NCI-H1105 treated with DMSO at 0.1 percent for 48 hours (cell line): Measurements from ENCODE around the gene CLN3.
"Not testable (repeated sequence)": the region's sequence is repeated elsewhere in the genome, so short reads cannot be mapped to it uniquely, and the experiment has no call there.

ENCODE experiments used
- DNase-seq: peaks from one replicate; lab custom pipeline; 2025; lab: John Stamatoyannopoulos, UW

The CLN3 gene

DNA sequence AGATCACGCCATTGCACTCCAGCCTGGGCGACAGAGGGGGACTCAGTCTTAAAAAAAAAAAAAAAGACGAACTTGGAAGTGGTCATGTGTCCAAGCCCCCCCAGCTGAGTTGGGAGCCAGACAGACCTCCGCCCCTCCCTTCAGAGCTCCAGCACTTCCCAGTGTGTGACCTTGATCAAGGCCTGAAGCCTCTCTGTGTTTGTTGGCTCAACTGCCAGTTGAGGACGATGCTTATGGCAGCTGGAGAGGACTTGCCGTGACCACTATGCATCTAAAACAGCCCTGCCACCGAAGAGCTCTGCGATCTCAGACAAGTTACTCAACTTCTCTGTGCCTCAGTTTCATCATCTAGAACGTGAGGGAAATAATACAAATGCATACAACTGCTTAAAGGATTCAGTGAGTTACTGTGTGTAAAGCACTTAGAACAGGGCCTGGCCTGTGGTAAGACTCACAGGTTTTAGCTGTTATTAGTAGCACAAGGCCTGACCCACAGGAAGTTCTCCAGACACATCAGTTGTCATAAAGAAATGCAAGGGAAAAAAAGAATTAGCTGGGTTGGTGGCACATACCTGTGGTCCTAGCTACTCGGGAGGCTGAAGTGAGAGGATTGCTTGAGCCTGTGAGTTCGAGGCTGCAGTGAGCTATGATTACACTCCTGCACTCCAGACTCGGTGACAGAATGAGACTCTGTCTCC, 21.8 kb upstream of the CLN3 start:
- DNase-seq, result no peak

DNA sequence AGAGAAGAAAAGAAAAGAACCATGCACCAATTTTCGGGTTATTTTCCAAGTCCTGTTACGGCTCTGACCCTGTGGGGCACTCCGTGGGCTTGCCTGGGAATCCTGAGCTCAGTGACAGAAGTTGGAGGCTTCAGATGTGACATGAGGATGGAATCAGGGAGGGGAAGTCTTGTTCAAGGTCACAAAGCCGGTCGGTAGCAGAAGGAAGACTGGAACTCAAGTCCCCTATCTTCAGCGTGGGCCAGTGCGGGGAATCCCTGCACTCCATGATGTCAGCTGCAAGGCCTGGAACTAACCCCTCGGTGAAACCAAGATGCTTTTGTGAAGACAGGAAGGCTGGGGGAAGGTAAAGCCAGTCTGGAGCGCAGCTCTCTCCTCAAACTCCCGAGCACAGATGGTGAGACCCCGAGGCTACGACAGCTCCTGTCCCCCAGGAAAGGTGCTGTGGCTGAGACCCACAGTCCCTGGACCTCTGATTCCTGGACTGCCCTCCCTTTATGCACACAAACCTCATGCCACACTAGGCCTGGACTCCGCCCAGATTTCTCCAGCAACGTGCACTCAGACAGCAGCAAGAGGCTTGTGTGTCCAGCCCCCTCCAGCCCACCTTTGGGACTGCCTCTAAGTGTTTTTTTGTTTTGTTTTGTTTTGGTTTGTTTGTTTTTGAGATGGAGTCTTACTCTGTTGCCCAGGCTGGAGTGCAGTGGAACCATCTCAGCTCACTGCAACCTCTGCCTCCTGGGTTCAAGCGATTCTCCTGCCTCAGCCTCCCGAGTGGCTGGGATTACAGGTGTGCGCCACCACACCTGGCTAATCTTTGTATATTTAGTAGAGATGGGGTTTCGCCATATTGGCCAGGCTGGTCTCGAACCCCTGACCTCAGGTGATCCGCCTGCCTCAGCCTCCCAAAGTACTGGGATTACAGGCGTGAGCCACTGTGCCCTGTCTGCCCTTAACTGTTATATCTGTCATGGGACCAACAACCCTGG, 20.2 kb upstream of the CLN3 start:
- DNase-seq, result no peak

DNA sequence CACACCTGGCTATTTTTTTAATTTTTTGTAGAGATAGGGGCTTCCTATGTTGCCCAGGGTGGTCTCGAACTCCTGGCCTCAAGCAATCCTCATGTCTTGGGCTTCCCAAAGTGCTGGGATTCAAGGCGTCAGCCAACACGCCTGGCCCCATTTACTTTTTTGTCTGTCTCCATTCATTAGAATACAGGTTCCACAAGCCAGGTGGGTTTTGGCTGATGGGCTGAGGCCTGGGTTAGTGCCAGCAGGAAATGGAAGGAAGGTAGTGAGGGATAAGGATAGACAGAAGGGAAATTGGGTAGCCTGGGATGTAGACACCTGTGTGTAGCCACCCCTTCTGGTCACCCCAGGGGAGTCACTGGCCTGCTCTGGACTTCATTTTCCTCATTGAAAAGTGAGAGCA, 19.2 kb upstream of the CLN3 start:
- DNase-seq, result no peak

- DNase-seq, result no peak
Observed at GRCh38 chr16:28505489-28506137, 13.7 kb upstream of the CLN3 start.

DNA sequence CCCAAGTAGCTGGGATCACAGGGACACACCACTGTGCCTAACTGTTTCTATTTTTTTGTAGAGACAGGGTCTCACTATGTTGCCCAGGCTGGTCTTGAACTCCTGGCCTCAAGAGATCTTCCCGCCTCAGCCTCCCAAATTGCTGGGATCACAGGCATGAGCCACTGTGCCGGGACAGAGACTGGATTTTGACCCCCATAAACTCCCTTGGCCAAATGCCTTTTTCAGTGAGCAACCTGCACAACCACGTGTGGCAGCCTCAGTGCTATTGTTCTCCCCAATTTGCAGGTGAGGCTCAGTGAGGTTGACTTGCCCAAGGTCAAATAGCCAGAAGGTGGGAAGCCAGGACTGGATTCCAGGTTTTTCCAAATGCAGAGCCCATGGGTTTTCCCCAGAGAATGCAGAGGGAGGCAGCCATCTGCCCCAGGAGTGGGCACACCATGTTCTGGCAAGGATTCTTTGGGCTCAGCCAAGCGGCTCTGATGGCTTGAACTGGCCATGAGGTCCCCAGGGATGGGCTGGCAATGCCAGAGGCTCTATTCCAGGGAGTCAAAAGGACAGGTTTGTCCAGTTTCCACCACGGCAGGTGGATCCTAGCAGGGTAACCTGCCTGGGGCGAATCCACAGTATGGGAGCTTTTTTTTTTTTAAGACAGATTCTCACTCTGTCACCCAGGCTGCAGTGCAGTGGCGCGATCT, 13.0 kb upstream of the CLN3 start:
- no peak for DNase-seq

- no peak for DNase-seq
Observed at GRCh38 chr16:28503470-28504259, 11.8 kb upstream of the CLN3 start.

GRCh38 chr16:28502290-28502689, 10.4 kb upstream of the CLN3 start:
- no peak for DNase-seq

GRCh38 chr16:28501258-28502232, 9.7 kb upstream of the CLN3 start:
- no peak for DNase-seq

DNA sequence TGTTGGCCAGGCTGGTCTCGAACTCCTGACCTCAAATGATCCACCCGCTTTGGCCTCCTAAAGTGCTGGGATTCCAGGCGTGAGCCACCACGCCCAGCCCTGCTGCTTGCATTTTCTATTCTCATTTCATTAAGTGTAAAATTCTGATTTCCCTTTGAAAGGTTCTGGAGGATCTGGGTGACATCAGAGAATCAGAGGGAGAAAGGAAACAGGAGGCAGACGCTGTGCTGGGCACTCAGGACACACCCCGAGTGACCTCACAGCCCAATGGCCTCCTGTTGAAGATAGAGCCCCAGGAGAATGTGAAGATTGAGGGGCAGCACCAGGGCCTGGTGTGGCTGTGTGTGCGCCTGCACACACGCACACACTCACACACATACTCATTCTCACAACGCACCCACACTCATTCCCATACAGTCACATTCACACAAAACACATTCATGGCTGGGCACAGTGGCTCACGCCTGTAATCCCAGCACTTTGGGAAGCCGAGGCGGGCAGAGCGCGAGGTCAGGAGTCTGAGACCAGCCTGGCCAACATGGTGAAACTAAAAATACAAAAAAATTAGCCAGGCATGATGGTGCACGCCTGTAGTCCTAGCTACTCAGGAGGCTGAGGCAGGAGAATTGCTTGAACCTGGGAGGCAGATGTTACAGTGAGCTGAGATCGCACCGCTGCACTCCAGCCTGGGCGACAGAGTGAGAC, 8.8 kb upstream of the CLN3 start:
- DNase-seq, result not testable (repeated sequence)

- no peak for DNase-seq
Observed at GRCh38 chr16:28499854-28500253, 8.0 kb upstream of the CLN3 start.

DNA sequence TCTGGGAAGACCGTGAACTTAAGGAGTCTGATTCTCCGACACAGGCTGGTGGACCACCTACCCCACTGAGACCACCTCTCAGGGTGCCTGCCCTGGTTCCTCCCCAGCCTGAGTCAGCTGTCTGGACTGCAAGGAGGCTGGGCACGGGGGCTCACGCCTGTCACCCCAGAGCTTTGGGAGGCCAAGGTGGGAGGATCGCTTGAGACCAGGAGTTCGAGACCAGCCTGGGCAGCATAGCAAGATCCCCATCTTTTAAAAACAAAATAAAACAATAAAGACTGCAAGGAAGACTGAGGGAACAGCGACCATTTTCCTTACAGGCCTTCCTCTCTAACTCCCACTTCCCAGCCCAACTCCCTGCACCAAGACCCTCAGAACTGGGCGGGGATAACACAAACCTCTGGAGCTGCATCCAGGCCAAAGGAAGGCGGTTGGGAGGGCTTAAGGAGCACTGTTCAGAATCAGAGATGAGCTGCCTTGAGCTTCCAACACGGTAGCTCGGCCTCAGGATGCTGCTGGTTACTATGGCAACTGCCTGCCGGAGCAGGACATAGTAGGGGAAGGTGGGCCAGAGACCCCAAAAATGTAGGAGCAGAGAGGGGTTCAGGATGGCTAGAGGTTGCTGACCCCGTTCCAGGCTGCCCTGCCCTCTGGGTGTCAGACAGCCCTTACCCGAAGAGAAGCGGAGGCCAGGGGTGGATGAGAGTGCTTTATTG, 7.0 kb upstream of the CLN3 start:
- DNase-seq, result no peak

DNA sequence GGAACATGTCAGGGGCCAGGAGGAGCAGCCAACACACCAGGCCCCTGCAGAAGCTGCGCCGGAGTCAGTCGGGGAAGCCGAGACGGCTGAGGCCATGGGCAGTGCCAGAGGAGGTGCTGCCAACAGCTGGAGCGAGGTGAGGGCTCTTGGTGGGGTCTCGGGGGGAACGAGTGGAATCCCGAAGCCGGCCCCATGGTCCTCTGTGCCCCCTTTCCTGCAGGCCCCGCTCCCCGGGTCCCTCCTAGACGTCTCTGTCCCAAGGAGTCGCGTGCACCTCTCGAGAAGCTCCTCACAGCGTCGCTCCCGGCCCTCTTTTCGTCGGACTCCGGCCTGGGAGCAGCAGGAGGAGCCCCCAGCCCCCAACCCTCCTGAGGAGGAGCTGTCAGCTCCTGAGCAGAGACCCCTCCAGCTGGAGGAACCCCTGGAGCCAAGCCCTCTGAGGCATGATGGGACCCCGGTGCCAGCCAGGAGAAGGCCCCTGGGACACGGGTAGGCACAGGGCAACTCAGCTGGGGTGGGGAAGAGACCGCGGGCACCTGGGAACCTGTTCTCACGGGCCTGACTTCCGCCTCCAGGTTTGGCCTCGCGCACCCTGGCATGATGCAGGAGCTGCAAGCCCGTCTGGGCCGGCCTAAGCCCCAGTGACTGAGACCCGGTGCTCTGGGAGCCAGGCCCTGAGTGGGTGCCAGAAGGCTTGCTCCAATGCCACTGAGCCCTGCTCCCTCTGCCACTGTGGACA, 6.2 kb upstream of the CLN3 start:
- DNase-seq, result no peak

DNA sequence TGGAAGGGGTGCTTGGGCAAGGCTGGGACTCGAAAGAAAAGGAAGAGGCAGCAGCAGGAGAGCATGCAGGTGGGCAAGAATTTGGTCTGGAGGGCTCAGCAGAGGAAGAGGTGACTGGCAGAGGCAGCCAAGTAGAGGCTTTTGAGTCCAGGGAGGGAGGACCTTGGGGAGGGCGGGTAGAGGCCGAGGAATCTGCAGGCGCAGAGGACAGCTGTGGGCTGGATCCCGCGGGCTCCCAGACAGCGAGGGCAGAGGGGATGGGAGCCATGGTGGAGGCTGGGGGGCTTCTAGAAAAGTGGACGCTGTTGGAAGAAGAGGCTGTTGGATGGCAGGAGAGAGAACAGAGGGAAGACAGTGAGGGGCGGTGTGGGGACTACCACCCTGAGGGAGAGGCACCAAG, 5.5 kb upstream of the CLN3 start:
- DNase-seq, result no peak

- no peak for DNase-seq
Observed at GRCh38 chr16:28496844-28497243, 5.0 kb upstream of the CLN3 start.

GRCh38 chr16:28495795-28496749, 4.2 kb upstream of the CLN3 start:
- DNase-seq, result no peak

DNA sequence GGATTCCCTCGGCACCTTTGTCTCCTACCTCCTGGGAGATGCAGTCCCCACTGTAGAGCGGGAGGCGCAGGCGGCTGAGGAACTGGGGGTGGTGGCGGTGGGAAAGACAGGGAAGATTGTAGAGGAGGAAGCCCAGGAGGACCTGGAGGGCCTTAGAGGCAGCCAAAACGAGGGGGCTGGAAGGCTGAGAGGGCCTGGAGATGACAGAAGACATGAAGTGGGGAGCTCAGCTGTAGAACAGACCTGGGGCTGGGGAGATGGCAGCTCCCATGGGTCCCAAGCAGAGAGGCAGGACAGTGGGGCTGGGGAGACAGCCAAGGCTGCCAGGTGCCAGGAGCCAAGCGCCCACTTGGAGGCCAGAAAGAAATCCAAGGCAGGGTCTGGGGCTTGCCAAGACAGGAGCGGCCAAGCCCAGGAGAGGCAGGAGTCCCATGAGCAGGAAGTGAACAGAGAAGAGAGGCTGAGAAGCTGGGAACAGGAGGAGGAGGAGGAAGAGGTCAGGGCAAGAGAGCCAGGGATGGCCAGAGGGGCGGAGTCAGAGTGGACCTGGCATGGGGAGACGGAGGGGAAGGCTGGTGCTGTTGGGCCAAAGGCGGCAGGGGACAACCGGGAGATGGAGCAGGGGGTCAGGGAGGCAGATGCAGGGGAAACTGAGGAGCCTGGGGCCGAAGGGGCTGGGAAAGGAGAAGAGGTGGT, 3.4 kb upstream of the CLN3 start:
- no peak for DNase-seq
